PC-3 (cell line): ENCODE data around the gene GRHPR. TPM values are rescaled to one million over a fixed set of nuclear protein-coding genes. Genes with fewer than 3 reads are reported as not detected.

Experiments
- ATAC-seq: fragments of 200-7000 bp; cut with Tn5 transposase; 2 replicates; pipeline ENCODE4 v1.9.1; 2020; ENCODE audit warnings: mild to moderate bottlenecking, moderate library complexity
- BruUV-seq: library from RNA; stranded (reverse); fragments of 400-500 nt; replicated peaks from 2 replicates; lab custom pipeline; 2021; lab: Mats Ljungman, UMichigan
- CTCF ChIA-PET: fragments of 300-600 bp; sonication (Branson Sonifier 250); formaldehyde crosslinking; loops from one replicate; lab custom pipeline; 2022; ENCODE audit warnings: antibody characterized with exemption; lab: Charles Lee
- POLR2A ChIA-PET: fragments of 300-600 bp; sonication (Branson Sonifier 250); formaldehyde crosslinking; loops from one replicate; lab custom pipeline; 2022; ENCODE audit warnings: antibody characterized with exemption; ENCODE audit not compliant: unreplicated experiment; lab: Charles Lee
- DNase-seq: peaks from one replicate; pipeline ENCODE4 v3.0.0-alpha.2; 2015
- H2AFZ ChIP-seq: fragments of 300-600 bp; sonication (generic); 2 replicates; pipeline ENCODE4 v1.6.0; 2016; ENCODE audit warnings: antibody characterized with exemption, low read length
- H3F3A ChIP-seq: fragments of 300-600 bp; sonication (generic); one replicate; pipeline ENCODE4 v1.6.0; 2017; ENCODE audit warnings: antibody characterized with exemption, low read length, control low read depth, mild to moderate bottlenecking; ENCODE audit not compliant: unreplicated experiment
- H3K27ac ChIP-seq: fragments of 300-600 bp; sonication (generic); 2 replicates; pipeline ENCODE4 v1.5.1; 2016; ENCODE audit warnings: mild to moderate bottlenecking, low read length
- H3K27me3 ChIP-seq: fragments of 300-600 bp; sonication (generic); 2 replicates; pipeline ENCODE4 v1.6.1; 2016; ENCODE audit warnings: low read length, mixed read lengths
- H3K36me3 ChIP-seq: fragments of 300-600 bp; sonication (generic); 2 replicates; pipeline ENCODE4 v1.6.1; 2016; ENCODE audit warnings: low read depth, mixed run types, low read length, mixed read lengths
- H3K4me1 ChIP-seq: fragments of 300-600 bp; sonication (generic); 2 replicates; pipeline ENCODE4 v1.5.1; 2016; ENCODE audit warnings: low read length; ENCODE audit not compliant: insufficient read depth
- H3K4me2 ChIP-seq: fragments of 300-600 bp; sonication (generic); 2 replicates; pipeline ENCODE4 v1.6.0; 2016; ENCODE audit warnings: low read length
- H3K4me3 ChIP-seq: fragments of 300-600 bp; sonication (generic); 2 replicates; pipeline ENCODE4 v1.5.1; 2016; ENCODE audit warnings: mild to moderate bottlenecking, low read length, mixed read lengths
- H3K79me2 ChIP-seq: fragments of 300-600 bp; sonication (generic); 2 replicates; pipeline ENCODE4 v1.6.1; 2017; ENCODE audit warnings: low read length, mixed read lengths
- H3K9ac ChIP-seq: fragments of 300-600 bp; sonication (generic); 2 replicates; pipeline ENCODE4 v1.6.0; 2016; ENCODE audit warnings: mild to moderate bottlenecking, low read length
- H3K9me2 ChIP-seq: fragments of 300-600 bp; sonication (generic); replicated peaks from 2 replicates; pipeline ENCODE4 v1.6.1; 2016; ENCODE audit warnings: mixed run types, low read length, mixed read lengths
- H3K9me3 ChIP-seq: fragments of 300-600 bp; sonication (generic); 2 replicates; pipeline ENCODE4 v1.6.1; 2016; ENCODE audit warnings: low read length, mixed read lengths
- H4K20me1 ChIP-seq: fragments of 300-600 bp; sonication (generic); 2 replicates; pipeline ENCODE4 v1.6.1; 2016; ENCODE audit warnings: low read length, mixed read lengths
- EZH2 ChIP-seq: fragments of 300-600 bp; sonication (generic); IDR thresholded peaks from one replicate; pipeline ENCODE4 v1.6.1; 2017; ENCODE audit warnings: antibody characterized with exemption, mild to moderate bottlenecking, low read length; ENCODE audit not compliant: unreplicated experiment
- EZH2phosphoT487 ChIP-seq: fragments of 300-600 bp; sonication (generic); IDR thresholded peaks from 2 replicates; pipeline ENCODE4 v1.6.1; 2018; ENCODE audit warnings: mild to moderate bottlenecking, antibody characterized with exemption, low read length, borderline replicate concordance
- intact Hi-C: fragments of 100-400 bp; cut with micrococcal nuclease; formaldehyde crosslinking; loops from 2 replicates; pipeline ENCODE4 v1.9.0; 2023
- total RNA-seq: library from RNA; depleted of rRNA; stranded (reverse); fragments of >200 nt; gene quantifications from 2 replicates; pipeline ENCODE4 v1.2.3, GENCODE V29; 2014
- TF ChIP-seq, protein P1 (sequence below): fragments of 300-600 bp; sonication (generic); conservative IDR thresholded peaks from 2 replicates; pipeline ENCODE4 v1.5.1; 2017; ENCODE audit warnings: antibody characterized with exemption, low read depth, mild to moderate bottlenecking, low read length

Gene GRHPR
- total RNA-seq, 1 experiment from 2014 or later, result 84.1 TPM

- H2AFZ ChIP-seq, result no peak overlapping the region
- no peaks in the 10 kb centered on the region for H3K36me3 ChIP-seq
- ATAC-seq (no peak), DNase-seq (no peak)
- H3K4me1 ChIP-seq, result no peaks in the 10 kb centered on the region
- H3K27me3 ChIP-seq, result no peaks in the 10 kb centered on the region
- intact Hi-C loops, result no loop called here
- no TSS peak for BruUV-seq
- no peak for TF ChIP-seq EZH2phosphoT487
- TF ChIP-seq, protein P1, sequence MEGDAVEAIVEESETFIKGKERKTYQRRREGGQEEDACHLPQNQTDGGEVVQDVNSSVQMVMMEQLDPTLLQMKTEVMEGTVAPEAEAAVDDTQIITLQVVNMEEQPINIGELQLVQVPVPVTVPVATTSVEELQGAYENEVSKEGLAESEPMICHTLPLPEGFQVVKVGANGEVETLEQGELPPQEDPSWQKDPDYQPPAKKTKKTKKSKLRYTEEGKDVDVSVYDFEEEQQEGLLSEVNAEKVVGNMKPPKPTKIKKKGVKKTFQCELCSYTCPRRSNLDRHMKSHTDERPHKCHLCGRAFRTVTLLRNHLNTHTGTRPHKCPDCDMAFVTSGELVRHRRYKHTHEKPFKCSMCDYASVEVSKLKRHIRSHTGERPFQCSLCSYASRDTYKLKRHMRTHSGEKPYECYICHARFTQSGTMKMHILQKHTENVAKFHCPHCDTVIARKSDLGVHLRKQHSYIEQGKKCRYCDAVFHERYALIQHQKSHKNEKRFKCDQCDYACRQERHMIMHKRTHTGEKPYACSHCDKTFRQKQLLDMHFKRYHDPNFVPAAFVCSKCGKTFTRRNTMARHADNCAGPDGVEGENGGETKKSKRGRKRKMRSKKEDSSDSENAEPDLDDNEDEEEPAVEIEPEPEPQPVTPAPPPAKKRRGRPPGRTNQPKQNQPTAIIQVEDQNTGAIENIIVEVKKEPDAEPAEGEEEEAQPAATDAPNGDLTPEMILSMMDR, result no peak
- no peak for TF ChIP-seq EZH2
- ChIA-PET CTCF (no interaction called here), POLR2A (no interaction called here)
- H3K9me2 ChIP-seq, result no peaks in the 10 kb centered on the region
- H3K4me3 ChIP-seq, result no peak overlapping the region
- H3K27ac ChIP-seq, result no peak overlapping the region
- no peaks in the 10 kb centered on the region for H4K20me1 ChIP-seq
- no peaks in the 10 kb centered on the region for H3F3A ChIP-seq
- H3K9ac ChIP-seq, result no peak overlapping the region
- no peaks in the 10 kb centered on the region for H3K79me2 ChIP-seq
- no peaks in the 10 kb centered on the region for H3K9me3 ChIP-seq
- no peak overlapping the region for H3K4me2 ChIP-seq
Measured at GRCh38 chr9:37382161-37382981, 40.1 kb upstream of the GRHPR start.

- no peak overlapping the region for H3K4me2 ChIP-seq
- H3K36me3 ChIP-seq, result no peaks in the 10 kb centered on the region
- no peak overlapping the region for H3K9ac ChIP-seq
- POLR2A ChIA-PET, result no interaction called here
- BruUV-seq, result no TSS peak
- no peak overlapping the region for H3K4me3 ChIP-seq
- H3K27ac ChIP-seq, result no peak overlapping the region
- no peaks in the 10 kb centered on the region for H3K9me3 ChIP-seq
- CTCF ChIA-PET, result no interaction called here
- no peaks in the 10 kb centered on the region for H3K4me1 ChIP-seq
- DNase-seq, result no peak
- H2AFZ ChIP-seq, result no peak overlapping the region
- no peaks in the 10 kb centered on the region for H3K79me2 ChIP-seq
- ATAC-seq, result no peak
- H4K20me1 ChIP-seq, result no peaks in the 10 kb centered on the region
- H3K9me2 ChIP-seq, result no peaks in the 10 kb centered on the region
- intact Hi-C loops, result no loop called here
- TF ChIP-seq, protein P1, result no peak
- no peak for TF ChIP-seq EZH2
- no peak for TF ChIP-seq EZH2phosphoT487
- H3F3A ChIP-seq, result no peaks in the 10 kb centered on the region
- no peaks in the 10 kb centered on the region for H3K27me3 ChIP-seq
Measured at GRCh38 chr9:37382982-37383357, 39.5 kb upstream of the GRHPR start.

- DNase-seq (no peak), ATAC-seq (no peak)
- no peaks in the 10 kb centered on the region for H3K27me3 ChIP-seq
- no peak overlapping the region for H2AFZ ChIP-seq
- H3K9ac ChIP-seq, result no peak overlapping the region
- H3K79me2 ChIP-seq, result no peaks in the 10 kb centered on the region
- H3K4me2 ChIP-seq, result no peak overlapping the region
- CTCF ChIA-PET, result no interaction called here
- no peak overlapping the region for H3K27ac ChIP-seq
- no peaks in the 10 kb centered on the region for H3F3A ChIP-seq
- no peaks in the 10 kb centered on the region for H3K9me2 ChIP-seq
- no peaks in the 10 kb centered on the region for H3K9me3 ChIP-seq
- TF ChIP-seq EZH2 (no peak), EZH2phosphoT487 (no peak)
- TF ChIP-seq, protein P1, result no peak
- no peaks in the 10 kb centered on the region for H3K4me1 ChIP-seq
- H3K4me3 ChIP-seq, result no peak overlapping the region
- no TSS peak for BruUV-seq
- intact Hi-C loops, result no loop called here
- no peaks in the 10 kb centered on the region for H3K36me3 ChIP-seq
- H4K20me1 ChIP-seq, result no peaks in the 10 kb centered on the region
- POLR2A ChIA-PET, result no interaction called here
Measured at GRCh38 chr9:37383393-37383792, 39.1 kb upstream of the GRHPR start.
